Measurements from ENCODE around the gene SMC1B.
A peak's percentile ranks its signal among the peaks of the same experiment; 100 is the strongest.
"Not testable (repeated sequence)": the region's sequence is repeated elsewhere in the genome, so short reads cannot be mapped to it uniquely, and the experiment has no call there.

SMC1B gene

GRCh38 chr22:45328261-45328660, 85.1 kb downstream of the SMC1B start:
- H3K4me3 ChIP-seq (ENCODE audit: low read length); H3K4me2 ChIP-seq (ENCODE audit: low read length); H3K9me3 ChIP-seq (replicated peaks; ENCODE audit: low read length); H3K27me3 ChIP-seq (ENCODE audit: control insufficient read depth, insufficient read depth, low read length); H3K4me1 ChIP-seq (ENCODE audit: control insufficient read depth, insufficient read depth, low read length); H3K9ac ChIP-seq (ENCODE audit: low read depth, low read length): not testable (repeated sequence)
- H3K36me3 ChIP-seq (ENCODE audit: insufficient read depth, low read length) = peaks cover 21% of the 10 kb centered on the region

DNA sequence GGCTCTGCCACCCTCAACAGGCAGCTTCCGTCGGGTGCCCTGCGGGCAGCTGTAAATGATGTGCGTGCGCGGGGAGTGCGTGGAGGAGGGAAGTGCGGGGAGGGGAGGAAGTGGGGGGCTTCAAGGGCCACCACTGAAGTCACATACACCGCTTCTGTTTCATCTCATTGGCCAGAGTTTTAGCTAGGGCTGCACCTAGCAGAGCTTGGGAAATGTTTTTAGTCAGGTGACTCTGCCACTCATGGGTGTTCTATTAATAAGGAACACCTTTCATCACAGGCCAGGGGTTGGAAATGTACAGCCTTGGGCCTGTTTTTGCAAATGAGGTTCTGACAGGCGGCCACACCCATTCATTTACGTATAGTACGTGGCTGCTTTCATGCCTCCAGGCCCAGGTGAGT, 89.1 kb downstream of the SMC1B start:
- no peak overlapping the region for H3K4me2 ChIP-seq (ENCODE audit: low read length)
- H3K9me3 ChIP-seq (replicated peaks; ENCODE audit: low read length) = no peaks in the 10 kb centered on the region
- peaks cover 20% of the 10 kb centered on the region for H3K4me1 ChIP-seq (ENCODE audit: control insufficient read depth, insufficient read depth, low read length)
- no peak overlapping the region for H3K9ac ChIP-seq (ENCODE audit: low read depth, low read length)
- H3K27me3 ChIP-seq (ENCODE audit: control insufficient read depth, insufficient read depth, low read length) = no peaks in the 10 kb centered on the region
- peaks cover 15% of the 10 kb centered on the region for H3K36me3 ChIP-seq (ENCODE audit: insufficient read depth, low read length)
- no peak overlapping the region for H3K4me3 ChIP-seq (ENCODE audit: low read length)

- Histone ChIP-seq H3K9ac (ENCODE audit: low read depth, low read length) (no peak overlapping the region), H3K4me2 (ENCODE audit: low read length) (no peak overlapping the region), H3K4me1 (ENCODE audit: control insufficient read depth, insufficient read depth, low read length) (peaks cover 20% of the 10 kb centered on the region), H3K36me3 (ENCODE audit: insufficient read depth, low read length) (peaks cover 15% of the 10 kb centered on the region), H3K4me3 (ENCODE audit: low read length) (no peak overlapping the region), H3K9me3 (replicated peaks; ENCODE audit: low read length) (no peaks in the 10 kb centered on the region), H3K27me3 (ENCODE audit: control insufficient read depth, insufficient read depth, low read length) (no peaks in the 10 kb centered on the region)
These were observed 89.7 kb downstream of the SMC1B start for GRCh38 chr22:45323695-45324094.

GRCh38 chr22:45322873-45323525, 90.4 kb downstream of the SMC1B start:
- no peak overlapping the region for H3K9ac ChIP-seq (ENCODE audit: low read depth, low read length)
- no peaks in the 10 kb centered on the region for H3K9me3 ChIP-seq (replicated peaks; ENCODE audit: low read length)
- no peaks in the 10 kb centered on the region for H3K27me3 ChIP-seq (ENCODE audit: control insufficient read depth, insufficient read depth, low read length)
- no peak overlapping the region for H3K4me3 ChIP-seq (ENCODE audit: low read length)
- peaks cover 27% of the 10 kb centered on the region for H3K4me1 ChIP-seq (ENCODE audit: control insufficient read depth, insufficient read depth, low read length)
- no peak overlapping the region for H3K4me2 ChIP-seq (ENCODE audit: low read length)
- H3K36me3 ChIP-seq (ENCODE audit: insufficient read depth, low read length) = peaks cover 15% of the 10 kb centered on the region

GRCh38 chr22:45321827-45322226, 91.6 kb downstream of the SMC1B start:
- Histone ChIP-seq H3K36me3 (ENCODE audit: insufficient read depth, low read length) (peaks cover 15% of the 10 kb centered on the region), H3K9ac (ENCODE audit: low read depth, low read length) (no peak overlapping the region), H3K4me2 (ENCODE audit: low read length) (no peak overlapping the region), H3K27me3 (ENCODE audit: control insufficient read depth, insufficient read depth, low read length) (no peaks in the 10 kb centered on the region), H3K9me3 (replicated peaks; ENCODE audit: low read length) (no peaks in the 10 kb centered on the region), H3K4me3 (ENCODE audit: low read length) (no peak overlapping the region), H3K4me1 (ENCODE audit: control insufficient read depth, insufficient read depth, low read length) (peaks cover 39% of the 10 kb centered on the region)

GRCh38 chr22:45320357-45320976, 92.9 kb downstream of the SMC1B start:
- Histone ChIP-seq H3K9me3 (replicated peaks; ENCODE audit: low read length) (no peaks in the 10 kb centered on the region), H3K4me1 (ENCODE audit: control insufficient read depth, insufficient read depth, low read length) (peaks cover 39% of the 10 kb centered on the region), H3K4me3 (ENCODE audit: low read length) (no peak overlapping the region), H3K27me3 (ENCODE audit: control insufficient read depth, insufficient read depth, low read length) (no peaks in the 10 kb centered on the region), H3K36me3 (ENCODE audit: insufficient read depth, low read length) (peaks cover 15% of the 10 kb centered on the region), H3K4me2 (ENCODE audit: low read length) (peak overlapping the region; percentile 70), H3K9ac (ENCODE audit: low read depth, low read length) (peak overlapping the region; percentile 48)

DNA sequence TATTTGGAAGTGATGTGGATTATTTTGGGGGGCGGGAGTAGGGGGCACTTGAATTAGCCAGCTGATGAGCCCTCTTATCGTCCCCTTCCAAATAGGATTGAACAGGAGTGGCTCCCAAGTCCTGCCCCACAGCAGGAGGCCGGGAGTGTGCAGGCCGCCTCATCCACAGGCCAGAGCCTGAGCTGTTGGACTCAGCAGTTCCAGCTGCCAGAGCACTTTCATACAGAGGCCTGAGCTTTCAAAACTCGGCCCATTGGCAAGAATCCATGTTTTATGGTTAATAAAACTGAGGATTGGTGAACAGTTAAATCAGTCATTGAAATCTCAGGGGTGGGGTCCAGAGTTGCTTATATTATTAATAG, 94.1 kb downstream of the SMC1B start:
- no peaks in the 10 kb centered on the region for H3K27me3 ChIP-seq (ENCODE audit: control insufficient read depth, insufficient read depth, low read length)
- H3K4me1 ChIP-seq (ENCODE audit: control insufficient read depth, insufficient read depth, low read length) = peaks cover 39% of the 10 kb centered on the region
- no peak overlapping the region for H3K4me3 ChIP-seq (ENCODE audit: low read length)
- H3K9me3 ChIP-seq (replicated peaks; ENCODE audit: low read length) = no peaks in the 10 kb centered on the region
- H3K36me3 ChIP-seq (ENCODE audit: insufficient read depth, low read length) = peaks cover 12% of the 10 kb centered on the region
- H3K9ac ChIP-seq (ENCODE audit: low read depth, low read length) = peak overlapping the region; percentile 48
- peak overlapping the region; percentile 70 for H3K4me2 ChIP-seq (ENCODE audit: low read length)

DNA sequence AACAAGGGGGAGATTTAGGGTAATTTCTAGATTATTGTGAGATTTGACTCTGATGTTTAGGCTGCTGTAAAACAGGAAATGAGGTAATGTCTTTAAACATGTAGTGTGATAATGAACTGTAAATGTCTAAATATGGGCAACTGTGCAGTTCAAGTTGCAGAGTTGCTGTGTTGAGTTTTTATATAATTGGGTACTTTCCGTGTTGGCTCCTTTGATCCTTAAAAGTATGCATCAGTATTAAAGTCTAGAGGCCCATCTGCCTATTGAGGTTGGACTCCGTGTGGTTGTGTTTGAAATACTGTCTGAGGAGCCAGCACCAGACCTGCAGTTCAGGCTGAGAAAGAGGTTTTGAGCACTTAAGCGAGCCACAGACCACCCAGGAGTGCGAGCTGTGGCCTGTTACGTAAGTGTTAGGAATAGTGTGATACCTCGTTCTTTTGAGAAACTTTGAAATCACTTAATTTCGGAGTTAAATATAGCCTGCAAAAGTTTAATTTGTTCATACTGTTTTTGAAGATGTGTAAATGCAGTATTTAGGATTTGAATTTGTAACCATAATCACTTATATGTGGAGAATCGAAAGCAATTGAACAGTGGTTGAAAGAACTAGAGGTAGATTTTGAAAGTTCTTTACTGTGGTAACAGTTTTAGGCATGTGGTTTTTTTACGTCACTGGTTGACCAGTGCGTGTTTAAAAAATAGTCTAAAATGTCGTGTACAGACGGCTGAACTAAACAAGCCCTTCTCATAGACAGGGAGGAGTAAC, 94.7 kb downstream of the SMC1B start:
- Histone ChIP-seq H3K27me3 (ENCODE audit: control insufficient read depth, insufficient read depth, low read length) (no peaks in the 10 kb centered on the region), H3K4me2 (ENCODE audit: low read length) (peak overlapping the region; percentile 70), H3K9me3 (replicated peaks; ENCODE audit: low read length) (no peaks in the 10 kb centered on the region), H3K4me3 (ENCODE audit: low read length) (peak overlapping the region; percentile 28), H3K9ac (ENCODE audit: low read depth, low read length) (peak overlapping the region; percentile 48), H3K36me3 (ENCODE audit: insufficient read depth, low read length) (peaks cover 10% of the 10 kb centered on the region), H3K4me1 (ENCODE audit: control insufficient read depth, insufficient read depth, low read length) (peaks cover 43% of the 10 kb centered on the region)

DNA sequence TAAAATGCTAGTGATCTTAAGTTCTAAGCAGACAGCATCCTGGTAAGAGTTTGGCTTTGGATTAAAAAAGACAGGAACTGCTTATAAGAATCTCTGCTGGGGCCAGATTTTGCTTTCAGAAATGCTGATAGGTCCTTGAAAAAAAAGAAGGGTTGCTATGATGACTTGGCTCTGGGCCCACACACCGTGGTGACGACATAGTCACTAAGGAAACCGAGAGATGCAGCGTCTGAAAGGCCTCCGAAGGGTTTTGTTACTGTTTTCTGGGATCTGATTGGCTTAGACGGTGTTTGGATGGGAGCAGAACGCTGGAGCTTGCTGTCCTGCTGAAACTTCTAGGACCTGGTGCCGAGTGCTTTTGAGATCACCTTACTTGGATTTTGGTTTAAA, 95.2 kb downstream of the SMC1B start:
- peak overlapping the region; percentile 28 for H3K4me3 ChIP-seq (ENCODE audit: low read length)
- H3K27me3 ChIP-seq (ENCODE audit: control insufficient read depth, insufficient read depth, low read length) = no peaks in the 10 kb centered on the region
- peak overlapping the region; percentile 70 for H3K4me2 ChIP-seq (ENCODE audit: low read length)
- peak overlapping the region; percentile 48 for H3K9ac ChIP-seq (ENCODE audit: low read depth, low read length)
- H3K9me3 ChIP-seq (replicated peaks; ENCODE audit: low read length) = no peaks in the 10 kb centered on the region
- H3K4me1 ChIP-seq (ENCODE audit: control insufficient read depth, insufficient read depth, low read length) = peaks cover 43% of the 10 kb centered on the region
- peaks cover 4% of the 10 kb centered on the region for H3K36me3 ChIP-seq (ENCODE audit: insufficient read depth, low read length)

GRCh38 chr22:45317551-45318167, 95.7 kb downstream of the SMC1B start:
- Histone ChIP-seq H3K4me2 (ENCODE audit: low read length) (peak overlapping the region; percentile 70), H3K36me3 (ENCODE audit: insufficient read depth, low read length) (no peaks in the 10 kb centered on the region), H3K27me3 (ENCODE audit: control insufficient read depth, insufficient read depth, low read length) (no peaks in the 10 kb centered on the region), H3K9ac (ENCODE audit: low read depth, low read length) (peak overlapping the region; percentile 48), H3K4me1 (ENCODE audit: control insufficient read depth, insufficient read depth, low read length) (peaks cover 43% of the 10 kb centered on the region), H3K4me3 (ENCODE audit: low read length) (peak overlapping the region; percentile 19), H3K9me3 (replicated peaks; ENCODE audit: low read length) (no peaks in the 10 kb centered on the region)

GRCh38 chr22:45316796-45317526, 96.4 kb downstream of the SMC1B start:
- Histone ChIP-seq H3K9me3 (replicated peaks; ENCODE audit: low read length) (no peaks in the 10 kb centered on the region), H3K9ac (ENCODE audit: low read depth, low read length) (peak overlapping the region; percentile 48), H3K27me3 (ENCODE audit: control insufficient read depth, insufficient read depth, low read length) (no peaks in the 10 kb centered on the region), H3K4me2 (ENCODE audit: low read length) (peak overlapping the region; percentile 70), H3K4me3 (ENCODE audit: low read length) (no peak overlapping the region), H3K4me1 (ENCODE audit: control insufficient read depth, insufficient read depth, low read length) (peaks cover 43% of the 10 kb centered on the region), H3K36me3 (ENCODE audit: insufficient read depth, low read length) (no peaks in the 10 kb centered on the region)

All from skeletal muscle satellite cell (primary cell).